GM12801 (cell line): ENCODE results near the gene VDAC2.

Source experiments
- CTCF ChIP-seq: IDR thresholded peaks from one replicate; pipeline ENCODE4 v1.5.1; 2011; ENCODE audit warnings: control low read depth; ENCODE audit not compliant: insufficient read length; ENCODE audit errors: extremely low read depth

The VDAC2 gene

GRCh38 chr10:75230600-75231038, 20.0 kb downstream of the VDAC2 start:
- TF ChIP-seq CTCF = peak; percentile 27

DNA sequence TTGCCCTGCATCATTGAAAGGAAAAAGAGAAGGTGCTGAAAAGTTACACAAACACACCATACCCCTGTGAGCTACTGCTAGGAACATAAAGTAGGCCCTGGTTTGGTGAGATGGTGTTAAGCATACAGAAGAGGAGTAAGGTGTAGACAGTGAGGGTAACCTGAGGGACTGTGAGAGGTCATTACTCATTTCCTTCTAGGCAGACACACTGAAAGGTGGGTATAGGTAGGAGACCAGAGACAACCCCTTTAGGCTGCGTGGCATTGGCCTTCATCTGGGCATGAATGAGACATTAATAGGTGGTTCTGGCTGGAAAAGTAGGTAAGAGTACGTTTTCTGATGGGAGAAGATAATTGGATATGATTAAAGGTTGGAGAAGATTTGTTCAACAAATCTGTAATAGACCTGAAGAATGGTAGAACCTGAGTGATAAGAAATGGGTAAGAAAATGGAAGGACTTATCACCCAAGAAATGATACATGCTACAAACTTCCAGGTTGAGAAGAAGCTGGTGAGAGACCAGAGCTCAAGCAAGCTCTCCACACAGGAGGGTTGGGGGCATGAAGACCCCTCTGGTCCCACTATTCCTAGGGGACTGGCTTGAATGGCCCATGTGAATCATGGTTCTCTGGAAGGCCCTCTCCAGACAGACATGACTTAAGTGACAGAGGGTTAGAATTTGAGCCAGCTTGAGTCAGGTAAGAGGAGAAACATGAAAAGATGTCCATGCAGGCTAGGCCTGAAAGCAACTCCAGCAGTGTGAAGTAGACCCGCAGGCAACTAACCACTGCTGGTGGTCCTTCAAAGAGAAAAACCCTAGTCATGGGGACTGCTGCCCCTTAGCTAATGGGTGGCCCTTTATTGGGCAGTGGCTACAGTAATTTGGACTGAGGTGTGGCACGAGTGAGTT, 21.3 kb downstream of the VDAC2 start:
- TF ChIP-seq CTCF = no peak

DNA sequence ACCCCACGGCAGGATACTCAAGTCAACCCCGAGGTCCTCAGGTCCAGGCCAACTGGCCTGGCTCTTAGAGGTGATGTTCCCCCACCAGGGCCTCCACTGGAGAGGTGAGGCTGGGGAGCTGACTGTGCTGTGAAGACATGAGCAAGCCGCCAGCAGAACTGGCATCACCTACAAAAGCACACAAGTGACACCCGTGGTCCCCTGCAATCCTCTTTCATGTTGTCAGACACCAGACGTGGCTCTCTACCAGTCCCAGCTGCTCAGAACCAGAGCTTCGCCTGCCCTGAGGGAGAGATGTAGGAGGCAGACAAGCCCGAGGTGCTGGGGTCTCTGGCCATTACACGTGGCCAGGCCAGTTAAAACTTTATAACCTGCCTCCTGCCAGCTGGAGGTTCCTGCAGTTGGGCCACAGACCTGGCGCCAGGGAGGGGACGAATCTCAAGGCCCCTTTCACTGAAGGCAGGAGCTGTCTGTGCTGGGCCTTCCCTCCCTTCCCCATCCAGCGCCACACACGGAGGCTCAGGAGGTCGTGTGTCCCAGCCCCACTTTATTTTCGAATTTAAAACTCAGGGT, 22.9 kb downstream of the VDAC2 start:
- TF ChIP-seq CTCF = no peak

GRCh38 chr10:75234017-75234682, 23.6 kb downstream of the VDAC2 start:
- no peak for TF ChIP-seq CTCF

DNA sequence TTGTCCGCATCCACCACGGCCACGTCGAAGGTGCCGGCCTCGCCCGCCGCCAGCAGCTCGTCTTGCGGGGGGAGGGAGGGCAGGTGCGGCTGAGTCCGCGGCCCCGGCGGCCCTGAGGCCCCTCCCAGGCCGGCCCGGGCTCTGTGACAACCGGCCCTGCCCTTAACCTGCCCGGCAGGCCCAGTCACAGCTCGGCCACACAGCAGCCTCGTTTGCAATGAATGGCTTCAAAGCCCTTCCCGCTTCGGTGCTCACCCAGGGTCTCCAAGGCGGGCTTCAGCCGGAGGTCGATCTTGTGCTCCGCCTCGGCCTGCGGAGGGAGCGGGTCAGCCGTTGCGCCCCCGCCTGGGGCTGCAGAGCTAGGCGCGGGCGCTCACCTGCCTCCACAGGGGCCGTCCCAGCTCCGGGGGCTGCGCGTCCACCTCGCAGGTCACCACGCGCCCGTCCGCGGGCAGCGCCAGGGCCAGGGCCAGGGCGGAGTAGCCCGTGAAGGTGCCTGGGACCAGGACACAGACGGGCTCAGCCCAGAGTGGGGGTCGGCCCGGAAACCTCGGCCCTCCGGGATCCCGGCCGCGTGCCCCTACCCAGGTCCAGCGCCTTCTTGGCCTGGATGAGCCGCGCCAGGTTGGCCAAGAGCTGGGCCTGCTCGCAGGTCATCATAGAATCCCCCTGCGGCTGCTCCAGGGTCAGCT, 24.2 kb downstream of the VDAC2 start:
- no peak for TF ChIP-seq CTCF

DNA sequence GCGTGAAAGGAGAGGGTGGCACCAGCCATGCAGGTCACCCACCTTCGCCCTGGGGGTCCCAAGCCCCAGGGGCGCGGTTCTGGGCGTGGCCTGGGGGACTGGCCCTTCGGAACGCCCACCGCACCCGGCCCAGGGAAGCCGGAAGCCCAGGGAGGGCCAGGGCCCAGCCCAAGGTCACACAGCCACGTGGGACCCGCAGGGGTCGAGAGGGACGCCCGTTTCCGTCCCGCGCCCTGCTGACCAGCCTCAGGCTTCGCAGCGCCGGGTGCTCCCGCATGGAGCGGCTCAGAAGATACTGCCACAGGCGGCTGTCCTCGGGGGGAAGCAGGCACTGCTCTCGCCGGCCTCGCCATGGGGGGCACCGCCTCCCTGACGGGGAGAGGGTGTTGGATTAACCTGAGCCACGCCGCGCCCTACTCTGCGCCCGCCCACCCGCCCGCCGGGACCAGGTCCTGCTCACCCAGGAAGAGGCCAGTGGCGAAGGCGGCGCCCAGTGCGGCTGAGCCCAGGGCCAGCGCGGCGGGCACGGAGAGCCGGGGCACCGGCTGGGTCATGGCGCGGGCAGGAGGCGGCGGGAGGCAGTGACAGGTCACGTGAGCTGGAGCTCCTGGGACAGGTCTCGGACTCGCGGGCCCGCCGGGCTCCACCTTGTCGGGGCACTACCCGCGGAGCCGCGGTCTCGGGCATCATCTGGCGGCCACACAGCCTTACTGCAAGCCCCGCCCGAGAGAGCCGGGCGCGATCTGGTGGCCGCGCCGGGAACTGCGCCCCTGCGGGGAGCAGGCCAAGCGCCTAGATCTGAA, 25.0 kb downstream of the VDAC2 start, which contains the start of gene COMTD1:
TSS of gene COMTD1 (minus strand) at position 583 of the 803 bp plus-strand sequence. CDS start at position 554, 29 bp downstream.
- TF ChIP-seq CTCF = peak; percentile 91
